ENCODE results near the gene OBSCN.
"Not testable (repeated sequence)": the region's sequence is repeated elsewhere in the genome, so short reads cannot be mapped to it uniquely, and the experiment has no call there.

The OBSCN gene

GRCh38 chr1:228226956-228227791, 19.3 kb downstream of the OBSCN start:
- DNase-seq, result no peak

GRCh38 chr1:228228147-228228546, 20.3 kb downstream of the OBSCN start:
- DNase-seq, result not testable (repeated sequence)

GRCh38 chr1:228228601-228229074, 20.8 kb downstream of the OBSCN start:
- DNase-seq, result peak; percentile 11 to 45

- DNase-seq, result no peak
These were observed 23.3 kb downstream of the OBSCN start for GRCh38 chr1:228231189-228231588.

GRCh38 chr1:228233136-228233535, 25.3 kb downstream of the OBSCN start:
- DNase-seq, result no peak

- DNase-seq, result no peak
These were observed 27.1 kb downstream of the OBSCN start for GRCh38 chr1:228234921-228235320.

- peak in 1 of 2 donors; percentile 16 for DNase-seq
These were observed 28.9 kb downstream of the OBSCN start for GRCh38 chr1:228236744-228237143.

GRCh38 chr1:228238007-228238406, 30.2 kb downstream of the OBSCN start:
- no peak for DNase-seq

GRCh38 chr1:228238461-228238860, 30.6 kb downstream of the OBSCN start:
- no peak for DNase-seq

GRCh38 chr1:228240411-228241240, 32.8 kb downstream of the OBSCN start:
- DNase-seq, result no peak

GRCh38 chr1:228241259-228241658, 33.4 kb downstream of the OBSCN start:
- no peak for DNase-seq

GRCh38 chr1:228242409-228242808, 34.6 kb downstream of the OBSCN start:
- no peak for DNase-seq

- no peak for DNase-seq
These were observed 35.2 kb downstream of the OBSCN start for GRCh38 chr1:228243093-228243492.

- DNase-seq, result not testable (repeated sequence)
These were observed 36.1 kb downstream of the OBSCN start for GRCh38 chr1:228243989-228244388.

GRCh38 chr1:228245111-228245510, 37.3 kb downstream of the OBSCN start:
- no peak for DNase-seq

GRCh38 chr1:228246216-228246900, 38.5 kb downstream of the OBSCN start:
- no peak for DNase-seq

- DNase-seq, result no peak
These were observed 41.9 kb downstream of the OBSCN start for GRCh38 chr1:228249513-228250305.

GRCh38 chr1:228252476-228252875, 44.6 kb downstream of the OBSCN start:
- not testable (repeated sequence) for DNase-seq

- no peak for DNase-seq
These were observed 49.0 kb downstream of the OBSCN start for GRCh38 chr1:228256626-228257375.

GRCh38 chr1:228258486-228258885, 50.6 kb downstream of the OBSCN start:
- DNase-seq, result no peak

- DNase-seq, result no peak
These were observed 51.6 kb downstream of the OBSCN start for GRCh38 chr1:228259368-228259894.
